GM21390 (cell line): ENCODE results near the gene FNDC10.
"Not testable (repeated sequence)": the region's sequence is repeated elsewhere in the genome, so short reads cannot be mapped to it uniquely, and the experiment has no call there.

ENCODE experiments used
- ATAC-seq: cut with Tn5 transposase; IDR thresholded peaks from one replicate; pipeline ENCODE4 v1.9.1; 2021; ENCODE audit not compliant: unreplicated experiment

The FNDC10 gene

DNA sequence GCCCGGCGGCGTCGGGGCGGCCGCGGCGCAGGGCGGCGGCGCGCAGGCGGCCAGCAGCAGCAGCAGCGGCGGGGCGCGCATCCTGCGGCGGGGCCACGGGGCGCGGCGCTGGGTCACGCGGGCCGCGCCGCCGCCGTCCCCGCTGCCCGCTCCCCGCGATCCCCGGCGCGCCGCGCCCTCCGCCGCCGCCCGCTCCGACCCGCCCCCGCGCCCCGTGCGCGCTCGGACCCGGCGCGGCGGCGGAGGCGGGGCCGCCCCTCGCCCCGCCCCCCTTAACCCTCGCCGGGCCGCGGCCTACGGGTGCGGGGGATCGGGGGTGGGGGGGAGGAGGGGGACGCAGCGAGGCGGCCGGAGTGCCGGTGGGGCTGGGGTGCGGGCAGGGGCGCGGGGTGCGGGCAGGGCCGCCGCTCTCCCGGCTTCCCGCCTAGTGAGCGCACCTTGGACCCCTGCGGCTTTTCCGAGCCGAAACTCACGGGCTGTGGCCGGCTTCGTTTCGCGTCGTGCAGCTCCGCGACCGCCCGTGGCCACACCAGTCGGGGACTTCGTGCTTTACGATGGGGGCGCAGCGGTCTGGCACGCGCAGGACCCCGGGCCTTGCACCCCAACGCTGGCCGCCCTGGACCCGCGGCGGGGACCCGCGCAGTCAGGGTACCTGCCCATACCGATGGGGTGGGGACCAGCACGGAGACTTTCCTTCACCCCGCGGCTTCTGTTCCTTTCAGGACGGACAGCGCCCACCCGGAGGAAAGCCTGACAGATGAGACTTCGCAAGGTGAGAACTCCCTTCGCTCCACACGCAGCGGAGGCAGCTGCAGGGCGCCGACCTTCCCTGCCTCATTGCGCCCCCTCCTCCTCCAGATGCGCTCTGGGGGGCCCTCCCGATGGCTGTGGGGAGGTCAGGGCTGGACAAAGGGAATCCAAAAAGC, at the start of gene FNDC10:
FNDC10 (minus strand) TSS at position 201 of the 926 bp plus-strand sequence; CDS start at position 81, 120 bp downstream.
- ATAC-seq, result no peak

DNA sequence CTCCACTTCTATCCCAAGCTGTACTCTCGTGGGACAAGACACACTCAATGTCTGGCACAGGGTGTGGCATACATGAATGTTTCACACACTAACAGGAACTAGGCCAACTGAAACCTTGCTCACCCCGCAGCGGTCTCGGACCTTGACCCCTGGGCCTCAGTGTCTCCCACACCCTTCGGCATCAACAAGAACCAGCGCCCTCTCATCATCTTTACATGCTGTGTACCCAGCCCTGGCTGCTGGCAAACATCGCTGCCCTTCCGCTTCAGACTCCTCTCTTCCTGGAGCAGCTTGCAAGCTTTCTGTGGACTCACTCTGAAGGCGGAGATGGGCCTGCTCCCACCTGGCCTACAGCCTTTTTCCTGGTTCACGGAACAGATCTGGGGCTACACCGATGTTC, 48.3 kb upstream of the FNDC10 start:
- not testable (repeated sequence) for ATAC-seq

DNA sequence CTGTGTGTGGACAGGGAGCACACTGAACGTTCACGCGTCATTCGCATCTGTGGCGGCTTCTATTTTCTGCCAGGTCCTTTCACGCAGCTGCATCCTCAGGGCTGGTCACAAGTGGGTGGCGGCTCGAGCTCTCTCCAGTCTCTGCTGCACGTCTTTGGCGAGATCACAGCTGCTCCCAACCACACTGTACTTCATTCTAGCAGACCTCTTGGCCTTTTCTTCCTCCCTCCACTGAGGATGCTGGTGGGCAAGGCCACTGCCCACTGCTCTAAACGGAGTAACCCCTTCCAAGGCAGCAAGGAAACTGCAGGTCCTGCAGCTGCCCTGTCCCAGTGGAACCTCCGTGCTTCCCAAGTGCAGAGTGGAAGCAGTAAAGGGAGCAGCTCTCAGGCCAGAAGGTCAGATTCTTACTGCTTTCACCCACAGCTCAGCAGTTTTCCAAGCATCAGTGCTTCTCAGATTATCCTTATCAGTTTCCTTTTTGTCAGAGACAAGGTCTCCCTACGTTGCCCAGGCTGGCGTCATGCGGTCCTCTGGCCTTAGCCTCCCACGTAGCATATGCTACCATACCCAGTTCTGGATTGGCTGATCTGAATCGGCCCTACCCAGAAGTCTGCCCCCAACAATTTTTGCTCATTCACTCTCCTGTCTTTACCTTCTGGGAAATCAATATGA, 47.8 kb upstream of the FNDC10 start:
- ATAC-seq, result not testable (repeated sequence)

DNA sequence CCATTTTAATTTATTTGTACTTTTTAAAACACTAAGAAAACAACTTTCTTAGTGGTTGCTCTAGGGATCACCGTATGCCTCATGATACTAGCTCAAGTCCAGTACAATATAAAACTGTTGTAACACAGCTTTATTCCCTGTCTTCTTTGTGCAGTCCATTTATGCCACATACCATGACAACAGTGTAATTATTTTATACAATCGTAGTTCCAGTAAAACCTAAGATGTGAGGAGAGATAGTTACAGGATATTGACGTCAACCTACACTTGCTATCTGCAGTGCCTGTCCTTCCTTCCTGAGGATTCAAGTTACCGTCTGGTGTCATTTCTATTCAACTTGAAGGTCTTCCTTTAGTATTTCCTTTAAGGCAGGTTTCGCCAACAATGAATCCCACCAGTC, 46.4 kb upstream of the FNDC10 start:
- not testable (repeated sequence) for ATAC-seq

DNA sequence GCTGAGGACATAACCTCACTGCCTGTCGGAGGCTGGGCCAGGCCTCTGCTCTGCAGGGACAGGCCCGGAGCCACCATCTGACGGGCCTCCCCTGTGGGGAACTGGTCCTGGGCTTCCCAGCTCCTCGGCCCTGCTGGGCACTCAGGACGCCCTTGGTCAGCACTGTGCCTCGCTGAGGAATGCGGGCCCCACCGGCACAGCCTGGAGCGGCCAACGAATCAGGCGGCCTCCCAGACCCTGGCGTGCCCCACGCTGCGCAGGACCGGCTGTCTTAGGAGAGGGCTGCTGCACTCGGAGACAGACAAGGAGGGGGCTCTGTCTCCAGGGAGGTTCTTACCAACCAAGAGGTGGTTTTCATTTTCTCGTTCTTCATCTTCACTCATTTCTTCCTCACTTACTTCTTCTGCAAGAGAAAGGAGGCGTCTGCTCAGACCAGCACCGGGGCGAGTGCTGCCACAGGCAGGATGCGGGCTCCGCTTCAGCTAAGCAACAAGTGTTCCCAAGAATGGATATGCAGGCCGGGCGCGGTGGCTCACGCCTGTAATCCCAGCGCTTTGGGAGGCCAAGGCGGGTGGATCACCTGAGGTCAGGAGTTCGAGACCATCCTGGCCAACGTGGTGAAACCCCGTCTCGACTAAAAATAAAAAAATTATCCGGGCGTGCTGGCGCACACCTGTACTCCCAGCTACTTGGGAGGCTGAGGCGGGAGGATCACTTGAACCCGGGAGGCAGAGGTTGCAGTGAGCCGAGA, 41.0 kb upstream of the FNDC10 start:
- ATAC-seq, result not testable (repeated sequence)

DNA sequence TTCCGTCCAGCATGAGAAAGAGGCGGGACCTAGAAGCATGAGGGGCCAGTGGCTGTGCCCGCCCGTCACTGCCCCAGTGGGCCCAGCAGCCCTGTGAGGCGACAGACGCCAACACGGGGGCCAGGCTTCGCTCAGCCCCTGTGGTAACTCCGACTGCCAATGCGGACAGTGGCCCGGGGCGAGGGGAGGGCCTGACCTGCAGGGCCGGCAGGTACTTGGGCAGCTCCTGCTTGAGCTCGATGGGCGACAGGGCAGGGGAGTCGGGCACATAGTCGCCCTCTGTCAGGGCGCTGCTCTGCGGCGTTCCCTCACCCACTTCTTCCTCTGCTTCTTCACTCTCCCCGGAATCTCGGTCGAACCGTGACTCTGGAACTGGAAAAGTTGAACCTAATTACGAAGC, 40.1 kb upstream of the FNDC10 start:
- ATAC-seq, result not testable (repeated sequence)

DNA sequence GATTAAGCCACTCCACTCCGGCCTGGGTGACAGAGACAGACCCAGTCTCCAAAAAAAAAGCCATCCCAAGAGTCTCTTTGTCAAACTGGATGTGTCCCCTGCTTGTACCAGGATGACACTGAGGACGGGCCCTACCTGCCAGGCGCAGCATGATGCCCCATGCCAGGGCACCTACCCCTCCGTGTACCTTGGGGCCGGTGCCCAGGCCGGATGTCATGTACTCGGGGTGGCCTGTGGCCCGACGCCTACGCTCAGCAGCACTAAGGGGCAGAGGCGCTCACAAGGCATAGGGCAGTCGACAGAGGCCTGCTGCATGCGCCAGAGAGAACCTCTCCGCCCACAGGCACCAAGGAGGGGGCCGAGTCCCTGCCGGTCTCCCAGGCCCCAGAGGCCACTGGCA, 39.4 kb upstream of the FNDC10 start:
- ATAC-seq, result not testable (repeated sequence)

DNA sequence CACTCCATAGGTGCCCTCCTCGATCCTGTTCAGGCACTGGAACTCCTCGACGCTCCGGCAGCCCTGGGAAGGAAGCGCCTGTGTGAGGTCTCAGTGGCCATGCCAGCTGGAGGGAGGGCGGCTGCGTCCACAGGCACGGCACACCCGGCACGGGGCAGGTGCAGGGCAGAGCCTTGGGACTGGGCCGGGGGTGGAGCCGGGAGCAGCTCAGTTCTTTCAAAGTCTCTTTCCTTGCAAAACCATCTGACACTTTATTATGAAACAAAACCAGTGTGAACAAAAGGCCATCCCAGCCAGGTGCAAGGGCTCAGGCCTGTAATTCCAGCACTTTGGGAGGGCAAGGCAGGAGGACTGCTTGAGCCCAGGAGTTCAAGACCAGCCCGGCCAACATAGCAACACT, 38.6 kb upstream of the FNDC10 start:
- ATAC-seq, result not testable (repeated sequence)

DNA sequence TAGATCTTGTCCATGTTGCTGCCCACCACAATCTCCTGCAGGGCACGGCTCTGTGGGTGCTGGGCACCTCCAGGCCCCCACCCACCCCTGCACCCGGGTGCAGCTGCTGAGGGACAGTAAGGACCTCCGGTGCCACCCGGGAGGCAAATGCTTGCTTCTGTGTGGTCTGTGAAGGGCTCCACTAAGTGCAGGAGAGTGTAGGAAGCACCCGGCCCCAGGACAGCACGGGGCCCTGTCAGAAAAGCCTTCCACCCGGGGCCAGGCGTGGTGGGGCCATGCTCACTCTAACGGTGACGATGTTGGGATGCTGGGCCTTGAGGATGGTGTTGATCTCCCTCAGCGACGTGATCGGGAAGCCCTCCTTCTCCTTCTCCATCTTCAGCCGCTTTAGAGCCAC, 37.5 kb upstream of the FNDC10 start:
- not testable (repeated sequence) for ATAC-seq

DNA sequence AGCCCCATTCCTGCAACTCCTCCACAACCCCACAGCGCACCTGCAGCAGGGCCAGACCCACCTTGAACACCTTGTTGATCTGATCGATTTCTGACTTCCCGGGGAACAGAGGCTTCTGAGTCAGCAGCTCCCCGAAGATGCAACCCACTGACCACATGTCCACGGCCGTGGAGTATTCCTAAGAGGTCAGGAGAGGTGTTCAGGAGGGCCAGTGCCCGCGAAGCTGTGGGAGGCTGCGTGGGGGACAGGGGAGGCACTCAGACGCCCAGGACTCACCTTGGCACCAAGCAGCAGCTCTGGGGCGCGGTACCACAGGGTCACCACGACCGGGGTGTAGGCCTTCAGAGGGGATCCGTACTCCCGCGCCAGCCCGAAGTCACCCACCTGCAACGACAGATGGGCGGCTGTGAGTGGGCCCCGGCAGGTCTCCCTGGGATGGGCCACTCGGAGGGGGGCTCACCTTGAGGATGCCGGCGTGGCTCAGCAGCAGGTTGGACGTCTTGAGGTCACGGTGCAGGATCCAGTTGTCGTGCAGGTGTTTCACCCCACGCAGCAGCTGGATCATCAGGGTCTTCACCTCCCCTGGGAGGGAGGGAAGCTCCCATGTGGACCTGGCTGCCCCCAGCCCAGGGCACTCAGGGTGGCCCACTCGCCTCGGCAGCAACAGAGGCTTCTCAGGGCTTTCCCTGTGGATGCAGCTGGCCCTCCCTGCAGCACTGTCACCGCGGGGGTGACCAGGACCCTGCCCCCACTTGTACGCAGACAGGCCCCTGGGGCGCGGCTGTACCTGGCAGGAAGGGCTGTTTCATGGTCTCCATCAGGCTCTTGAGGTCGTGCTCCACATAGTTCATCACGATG, 36.9 kb upstream of the FNDC10 start:
- ATAC-seq, result not testable (repeated sequence)

DNA sequence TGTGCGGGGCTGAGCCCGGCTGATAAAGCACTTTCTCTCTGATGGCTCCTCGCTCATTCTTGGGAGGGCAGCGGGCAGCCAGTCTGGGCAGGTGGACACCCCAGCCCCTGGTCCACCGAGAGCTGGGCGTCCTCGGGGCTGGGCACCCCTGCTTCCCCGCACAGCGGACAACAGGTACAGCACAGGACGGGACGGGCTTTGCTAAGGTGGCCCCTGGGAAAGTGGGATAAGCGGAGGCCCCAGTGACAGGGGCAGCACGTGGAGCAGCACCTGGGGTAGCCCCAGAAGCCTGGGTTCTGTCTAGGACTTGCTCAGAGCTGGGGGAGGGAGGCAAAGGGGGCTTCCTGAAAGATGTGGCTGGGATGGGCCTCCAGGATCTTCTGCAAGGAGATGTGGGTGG, 34.7 kb upstream of the FNDC10 start:
- not testable (repeated sequence) for ATAC-seq

DNA sequence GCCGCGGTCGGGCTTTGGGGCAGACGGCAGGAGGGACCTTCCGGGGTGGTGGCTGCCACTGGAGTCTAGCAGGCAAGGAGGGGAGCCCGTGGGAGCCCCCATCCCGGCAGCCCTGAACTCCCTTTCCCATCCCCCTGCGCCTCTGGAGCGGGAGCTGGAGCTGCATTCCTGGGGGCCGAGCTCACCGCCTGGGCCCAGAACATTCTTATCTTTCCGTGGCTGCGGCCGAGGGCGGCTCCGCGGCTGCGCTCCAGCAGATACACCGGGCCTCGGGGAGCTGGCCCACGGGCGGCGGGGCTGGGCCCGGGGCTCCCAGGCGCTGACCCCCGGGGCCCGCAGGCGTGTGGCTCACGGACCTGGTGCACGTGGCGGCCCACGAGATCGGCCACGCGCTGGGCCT, 33.5 kb upstream of the FNDC10 start:
- not testable (repeated sequence) for ATAC-seq

DNA sequence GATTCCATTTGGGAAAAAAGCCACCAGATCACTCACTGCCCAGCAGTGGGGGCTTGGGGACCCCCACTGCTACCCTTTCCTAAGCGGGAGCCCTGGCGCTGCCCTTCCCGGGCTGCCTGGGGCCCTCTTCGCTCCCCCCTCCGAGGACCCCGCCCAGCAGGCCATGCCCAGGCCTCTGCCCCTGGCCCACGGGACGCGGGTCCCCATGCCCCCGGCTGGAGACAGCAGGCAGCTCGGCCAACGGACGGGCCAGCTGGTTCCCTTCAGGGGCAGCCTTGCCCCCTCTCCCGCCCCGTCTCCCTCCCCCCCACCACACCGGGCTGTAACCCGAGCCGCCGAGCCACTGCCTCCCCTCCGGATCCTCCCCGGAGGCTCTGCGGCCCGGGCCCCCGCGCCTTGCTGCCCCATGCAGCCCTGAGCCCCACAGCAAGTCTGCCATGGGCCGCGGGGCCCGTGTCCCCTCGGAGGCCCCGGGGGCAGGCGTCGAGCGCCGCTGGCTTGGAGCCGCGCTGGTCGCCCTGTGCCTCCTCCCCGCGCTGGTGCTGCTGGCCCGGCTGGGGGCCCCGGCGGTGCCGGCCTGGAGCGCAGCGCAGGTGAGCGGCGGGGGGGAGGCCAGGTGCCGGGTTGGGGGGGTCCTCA, 32.0 kb upstream of the FNDC10 start, which contains the start of gene MMP23B:
MMP23B (plus strand) TSS at position 392 of the 639 bp plus-strand sequence; CDS start at position 438, 46 bp downstream.
- no peak for ATAC-seq

DNA sequence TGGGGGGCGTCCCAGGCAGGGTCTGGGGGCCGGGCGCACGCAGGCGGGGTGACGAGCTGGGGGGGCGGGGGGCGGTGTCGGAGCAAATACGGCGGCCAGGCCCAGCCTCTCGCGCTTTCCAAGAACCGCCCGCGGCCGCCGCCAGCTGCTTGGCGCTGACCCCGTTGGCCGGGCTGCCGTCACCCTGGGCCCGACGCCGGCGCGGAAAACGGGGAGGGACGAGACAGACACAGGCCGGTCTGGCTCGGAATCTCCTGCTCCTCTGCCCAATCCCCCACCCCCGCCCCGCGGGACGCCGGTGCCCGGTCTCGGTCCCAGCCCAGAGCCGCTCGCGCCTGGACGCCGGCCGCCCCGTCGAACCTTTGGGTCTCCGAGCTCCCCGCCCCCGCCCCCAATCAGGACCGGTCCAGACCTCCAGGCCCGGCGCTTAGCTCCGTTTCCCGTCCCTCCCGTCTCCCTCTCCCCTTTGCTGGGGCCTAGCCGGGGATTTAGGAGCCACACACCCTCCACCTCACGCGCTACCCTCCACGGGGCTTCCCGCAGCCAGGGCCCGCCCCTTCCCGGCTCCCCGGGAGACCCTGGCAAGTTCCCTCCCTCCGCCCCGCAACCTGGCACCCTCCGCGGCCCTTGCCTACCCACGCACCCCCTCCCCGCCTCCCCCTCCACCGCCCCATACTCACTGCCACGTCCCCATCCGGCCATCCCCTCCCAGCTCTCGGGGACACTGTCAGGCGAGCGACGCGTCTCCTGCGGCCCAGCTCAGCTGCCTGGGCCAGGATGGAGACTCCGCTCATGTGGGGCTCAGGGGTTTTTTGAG, 31.2 kb upstream of the FNDC10 start:
- ATAC-seq, result no peak

DNA sequence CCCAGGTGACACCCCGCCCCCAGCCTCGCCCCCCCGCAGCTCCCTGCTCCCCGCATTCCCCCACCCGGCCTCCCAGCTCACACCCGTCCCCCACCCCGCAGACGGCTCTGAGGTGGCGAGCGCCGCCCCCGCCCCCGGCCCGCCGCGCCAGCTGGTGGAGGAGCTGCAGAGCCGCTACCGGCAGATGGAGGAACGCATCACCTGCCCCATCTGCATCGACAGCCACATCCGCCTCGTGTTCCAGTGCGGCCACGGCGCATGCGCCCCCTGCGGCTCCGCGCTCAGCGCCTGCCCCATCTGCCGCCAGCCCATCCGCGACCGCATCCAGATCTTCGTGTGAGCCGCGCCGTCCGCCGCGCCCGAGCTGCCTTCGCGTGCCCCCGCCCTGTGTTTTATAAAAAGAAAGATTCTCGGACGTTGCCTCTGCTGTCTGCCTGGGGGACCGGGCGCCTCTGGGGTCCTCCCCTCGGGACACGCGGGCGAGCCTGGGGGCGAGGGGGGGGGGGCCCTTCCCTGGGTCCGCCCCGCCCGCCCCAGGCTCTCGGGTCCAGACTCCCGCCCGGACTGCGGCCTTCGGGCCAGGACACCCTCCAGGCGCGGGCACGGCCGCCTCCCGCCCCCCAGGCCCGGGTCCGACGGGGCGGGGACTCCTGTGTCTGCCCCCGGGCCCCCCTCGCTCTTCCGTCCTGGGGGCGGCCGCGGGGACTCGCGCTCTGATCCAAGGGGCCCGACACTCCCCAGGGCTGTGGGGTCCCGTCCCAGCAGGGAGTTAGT, 30.4 kb upstream of the FNDC10 start:
- no peak for ATAC-seq

DNA sequence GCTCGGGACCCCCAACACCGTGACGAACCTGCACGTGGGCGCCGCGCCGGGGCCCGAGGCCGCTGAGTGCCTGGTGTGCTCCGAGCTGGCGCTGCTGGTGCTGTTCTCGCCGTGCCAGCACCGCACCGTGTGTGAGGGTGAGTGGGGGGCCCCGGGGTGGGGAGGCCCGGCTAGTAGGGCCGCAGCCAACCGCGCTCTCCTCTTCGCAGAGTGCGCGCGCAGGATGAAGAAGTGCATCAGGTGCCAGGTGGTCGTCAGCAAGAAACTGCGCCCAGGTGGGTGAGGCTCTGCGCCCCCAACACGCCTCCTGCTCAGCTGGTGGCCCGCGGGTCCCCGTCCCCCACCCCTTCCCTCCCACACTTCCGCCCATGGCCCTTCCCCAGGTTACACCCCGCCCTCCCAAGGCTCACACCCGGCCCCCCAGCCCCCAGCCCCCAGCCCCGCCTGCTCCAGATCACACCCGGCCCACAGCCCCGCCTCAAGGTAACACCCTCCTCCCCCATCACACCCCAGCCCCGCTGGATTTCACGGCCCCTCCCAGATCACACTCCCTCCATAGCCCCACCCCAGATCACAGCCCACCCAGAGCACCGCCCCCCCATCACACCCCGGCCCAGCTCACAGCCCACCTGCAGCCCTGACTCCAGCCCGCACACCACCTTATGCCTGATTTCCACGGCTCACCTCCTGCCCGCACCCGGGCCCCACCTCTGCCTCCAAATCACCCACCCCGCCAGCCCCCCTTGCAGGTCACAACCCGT, 29.7 kb upstream of the FNDC10 start:
- no peak for ATAC-seq

DNA sequence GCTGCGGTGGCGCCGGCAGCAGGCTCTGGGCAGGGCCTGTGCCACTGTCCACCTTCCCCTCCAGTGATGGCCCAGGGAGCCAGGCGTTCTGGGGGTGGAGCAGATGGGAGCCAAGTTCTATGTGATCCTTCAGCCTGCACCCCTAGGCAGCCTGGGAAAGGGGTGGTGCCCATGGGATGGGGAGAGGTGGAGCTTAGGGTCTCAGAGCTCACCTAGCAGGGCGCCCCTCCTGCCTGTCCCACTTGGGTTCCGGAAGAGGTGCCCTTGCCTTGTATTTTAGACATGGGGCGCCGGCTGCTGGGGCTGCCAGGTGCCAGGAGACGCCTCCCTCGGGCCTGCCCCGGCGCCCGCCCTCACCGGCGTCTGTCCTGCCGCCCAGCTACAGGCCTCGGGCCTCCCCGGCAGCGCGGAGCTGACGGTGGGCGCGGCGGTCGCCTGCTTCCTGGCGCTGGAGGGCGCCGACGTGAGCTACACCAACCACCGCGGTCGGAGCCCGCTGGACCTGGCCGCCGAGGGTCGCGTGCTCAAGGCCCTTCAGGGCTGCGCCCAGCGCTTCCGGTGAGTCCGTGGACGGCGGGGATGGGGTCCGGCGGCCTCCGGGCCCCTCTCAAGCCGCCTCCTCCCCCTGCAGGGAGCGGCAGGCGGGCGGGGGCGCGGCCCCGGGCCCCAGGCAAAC, 29.0 kb upstream of the FNDC10 start:
- ATAC-seq, result no peak
